ENCODE results near the gene SHROOM2. TPM values are rescaled to one million over a fixed set of nuclear protein-coding genes. Genes with fewer than 3 reads are reported as not detected.

SHROOM2 gene
- total and polyA plus RNA-seq, 2 of the 4 experiments (the other 2 are of a cell fraction): 8.1 to 14.2 TPM

DNA sequence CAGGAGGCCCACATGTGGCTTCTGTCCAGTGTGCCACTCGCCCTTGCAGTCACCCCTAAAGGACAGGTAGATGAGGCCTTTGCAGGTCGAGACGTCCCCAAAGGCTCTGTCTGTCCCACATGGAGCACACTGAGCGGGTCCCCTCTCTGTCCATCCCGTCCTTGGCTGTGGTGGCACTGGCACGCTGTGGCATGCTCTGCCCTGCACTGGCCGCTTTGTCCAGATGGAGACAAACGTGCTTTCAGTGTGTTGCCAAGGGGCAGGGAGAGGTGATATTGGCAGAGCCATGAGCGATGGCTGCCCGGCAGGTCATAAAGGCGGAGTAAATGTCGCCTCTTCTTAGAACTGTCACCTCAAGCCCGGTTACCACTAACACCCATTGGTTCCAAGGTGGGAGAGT, 94.0 kb downstream of the SHROOM2 start:
- Histone ChIP-seq H3K36me3 (ENCODE audit: control insufficient read depth, insufficient read depth, low read length) (no peaks in the 10 kb centered on the region), H3K18ac (ENCODE audit: low read depth, low read length) (no peak overlapping the region), H3K4me2 (ENCODE audit: low read depth, low read length) (no peak overlapping the region), H2AK5ac (ENCODE audit: low read depth, low read length) (no peak overlapping the region), H3K4ac (ENCODE audit: low read depth, low read length) (no peak overlapping the region), H3K9me3 (ENCODE audit: control insufficient read depth, insufficient read depth, low read length) (no peaks in the 10 kb centered on the region), H3K79me1 (ENCODE audit: low read depth in 1 of 2, low read length in 2 of 2) (no peaks in the 10 kb centered on the region), H4K91ac (ENCODE audit: insufficient read depth, low read depth, low read length) (no peak overlapping the region), H4K20me1 (ENCODE audit: insufficient read depth, low read length) (no peaks in the 10 kb centered on the region), H3K14ac (replicated peaks; ENCODE audit: low read depth, low read length) (no peak overlapping the region), H4K5ac (ENCODE audit: low read depth, low read length) (no peak overlapping the region), H2BK5ac (ENCODE audit: low read depth, low read length, poor library complexity, severe bottlenecking) (no peak overlapping the region), H3K27ac (ENCODE audit: insufficient read depth, low read length) (no peak overlapping the region), H3K4me1 (ENCODE audit: control insufficient read depth, insufficient read depth, low read length) (0 out of 2 replicates have a peak, but pooled peaks cover 3% of the 10 kb centered on the region), H3K27me3 (ENCODE audit: control insufficient read depth, insufficient read depth, low read length) (no peaks in the 10 kb centered on the region), H3K9ac (ENCODE audit: low read depth, low read length) (no peak overlapping the region), H2BK20ac (ENCODE audit: low read depth, low read length) (no peak overlapping the region), H4K8ac (ENCODE audit: low read depth in 2 of 2, low read length in 2 of 2) (no peak overlapping the region), H2AK9ac (replicated peaks; ENCODE audit: low read depth, low read length, poor library complexity) (no peak overlapping the region), H3K23ac (ENCODE audit: low read depth, low read length) (no peak overlapping the region), H2AFZ (replicated peaks; ENCODE audit: low read length, poor library complexity) (no peak overlapping the region), H3K9me1 (ENCODE audit: insufficient read depth, low read length) (no peaks in the 10 kb centered on the region), H2BK120ac (ENCODE audit: low read depth, low read length) (no peak overlapping the region), H3K56ac (ENCODE audit: extremely low read depth, insufficient read depth, low read length) (no peak overlapping the region), H2BK15ac (ENCODE audit: low read depth, low read length) (no peak overlapping the region; the same call in 2 of the 3 replicates), H3K4me3 (ENCODE audit: insufficient read depth, low read depth, low read length) (no peak overlapping the region)
- no TSS peak for BruUV-seq (replicated peaks)
- DNase-seq (no peak), ATAC-seq (ENCODE audit: low read depth) (no peak)
- ChIA-PET POLR2A (ENCODE audit: unreplicated experiment) (no interaction called here), CTCF (no interaction called here)
- in situ Hi-C loops (cut with MboI; ENCODE audit: low sequenced_read_pairs): loop anchor here (10.0 to 25.0 kb wide), 2 partner anchors 115 to 232 kb away; no protein-coding TSS in a partner anchor
- no peak for TF ChIP-seq FOS (IDR thresholded peaks at IDR 0.05; ENCODE audit: low read depth, low read length)
- TF ChIP-seq POLR2A (IDR thresholded peaks at IDR 0.05; ENCODE audit: low read depth, low read length): no peak
- TF ChIP-seq, protein P1, sequence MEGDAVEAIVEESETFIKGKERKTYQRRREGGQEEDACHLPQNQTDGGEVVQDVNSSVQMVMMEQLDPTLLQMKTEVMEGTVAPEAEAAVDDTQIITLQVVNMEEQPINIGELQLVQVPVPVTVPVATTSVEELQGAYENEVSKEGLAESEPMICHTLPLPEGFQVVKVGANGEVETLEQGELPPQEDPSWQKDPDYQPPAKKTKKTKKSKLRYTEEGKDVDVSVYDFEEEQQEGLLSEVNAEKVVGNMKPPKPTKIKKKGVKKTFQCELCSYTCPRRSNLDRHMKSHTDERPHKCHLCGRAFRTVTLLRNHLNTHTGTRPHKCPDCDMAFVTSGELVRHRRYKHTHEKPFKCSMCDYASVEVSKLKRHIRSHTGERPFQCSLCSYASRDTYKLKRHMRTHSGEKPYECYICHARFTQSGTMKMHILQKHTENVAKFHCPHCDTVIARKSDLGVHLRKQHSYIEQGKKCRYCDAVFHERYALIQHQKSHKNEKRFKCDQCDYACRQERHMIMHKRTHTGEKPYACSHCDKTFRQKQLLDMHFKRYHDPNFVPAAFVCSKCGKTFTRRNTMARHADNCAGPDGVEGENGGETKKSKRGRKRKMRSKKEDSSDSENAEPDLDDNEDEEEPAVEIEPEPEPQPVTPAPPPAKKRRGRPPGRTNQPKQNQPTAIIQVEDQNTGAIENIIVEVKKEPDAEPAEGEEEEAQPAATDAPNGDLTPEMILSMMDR (conservative IDR thresholded peaks at IDR 0.05; ENCODE audit: low read depth, low read length): no peak
- TF ChIP-seq, protein P2, sequence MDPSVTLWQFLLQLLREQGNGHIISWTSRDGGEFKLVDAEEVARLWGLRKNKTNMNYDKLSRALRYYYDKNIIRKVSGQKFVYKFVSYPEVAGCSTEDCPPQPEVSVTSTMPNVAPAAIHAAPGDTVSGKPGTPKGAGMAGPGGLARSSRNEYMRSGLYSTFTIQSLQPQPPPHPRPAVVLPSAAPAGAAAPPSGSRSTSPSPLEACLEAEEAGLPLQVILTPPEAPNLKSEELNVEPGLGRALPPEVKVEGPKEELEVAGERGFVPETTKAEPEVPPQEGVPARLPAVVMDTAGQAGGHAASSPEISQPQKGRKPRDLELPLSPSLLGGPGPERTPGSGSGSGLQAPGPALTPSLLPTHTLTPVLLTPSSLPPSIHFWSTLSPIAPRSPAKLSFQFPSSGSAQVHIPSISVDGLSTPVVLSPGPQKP (IDR thresholded peaks at IDR 0.05; ENCODE audit: borderline replicate concordance, low read depth, low read length): no peak
- no peak for TF ChIP-seq CHD1 (IDR thresholded peaks at IDR 0.05; ENCODE audit: low read depth, low read length)
- no peak for TF ChIP-seq MXI1 (IDR thresholded peaks at IDR 0.05; ENCODE audit: borderline replicate concordance, low read depth, low read length)
- no peak for TF ChIP-seq BHLHE40 (IDR thresholded peaks at IDR 0.05; ENCODE audit: low read depth, low read length)
- no peak for TF ChIP-seq MAFK (IDR thresholded peaks at IDR 0.05; ENCODE audit: low read depth, low read length)
- TF ChIP-seq NFE2L2 (IDR thresholded peaks at IDR 0.05; ENCODE audit: low read depth, low read length): no peak
- TF ChIP-seq SMC3 (IDR thresholded peaks at IDR 0.05; ENCODE audit: low read depth, low read length): no peak
- TF ChIP-seq MAZ (IDR thresholded peaks at IDR 0.05; ENCODE audit: borderline replicate concordance, low read depth, low read length): no peak
- TF ChIP-seq RCOR1 (IDR thresholded peaks at IDR 0.05; ENCODE audit: insufficient replicate concordance, low read length): no peak
- no peak for TF ChIP-seq RFX5 (IDR thresholded peaks at IDR 0.05; ENCODE audit: low read depth, low read length)
- TF ChIP-seq, protein P3, sequence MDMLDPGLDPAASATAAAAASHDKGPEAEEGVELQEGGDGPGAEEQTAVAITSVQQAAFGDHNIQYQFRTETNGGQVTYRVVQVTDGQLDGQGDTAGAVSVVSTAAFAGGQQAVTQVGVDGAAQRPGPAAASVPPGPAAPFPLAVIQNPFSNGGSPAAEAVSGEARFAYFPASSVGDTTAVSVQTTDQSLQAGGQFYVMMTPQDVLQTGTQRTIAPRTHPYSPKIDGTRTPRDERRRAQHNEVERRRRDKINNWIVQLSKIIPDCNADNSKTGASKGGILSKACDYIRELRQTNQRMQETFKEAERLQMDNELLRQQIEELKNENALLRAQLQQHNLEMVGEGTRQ (IDR thresholded peaks at IDR 0.05; ENCODE audit: low read depth, low read length): no peak
- no peak for TF ChIP-seq CEBPB (IDR thresholded peaks at IDR 0.05; ENCODE audit: low read depth, low read length)
- intact Hi-C loops (cut with micrococcal nuclease): no loop called here
- 58% methylated on average over 3 of the region's 13 CpGs; no CpG with 5 or more reads in 1 of the 2 experiments for WGBS, 2 experiments (ENCODE audit: extremely low coverage in 2 of 2, insufficient read length in 1 of 2)
- dilution Hi-C loops (cut with HindIII; ENCODE audit: low sequenced_read_pairs, unreplicated experiment): no loop called here
